ENCODE data around the gene CLHC1.

GRCh38 chr2:55138882-55139229 lies 93.2 kb downstream of the CLHC1 start:
- TF ChIP-seq CTCF (IDR thresholded peaks at IDR 0.05), result no peak
- no peak for TF ChIP-seq EZH2 (IDR thresholded peaks at IDR 0.05; ENCODE audit: borderline replicate concordance, insufficient read depth, low read depth, low read length, poor library complexity, severe bottlenecking)

Data from B cell (primary cell).